ENCODE measurements around the gene SLC10A7.
A peak's percentile ranks its signal among the peaks of the same experiment; 100 is the strongest.

SLC10A7 gene

GRCh38 chr4:146263793-146264192 is 257.9 kb downstream of the SLC10A7 start:
- DNase-seq (ENCODE audit: low read depth in 1 of 2, low spot score in 1 of 2), result no peak

GRCh38 chr4:146261041-146261440 is 260.7 kb downstream of the SLC10A7 start:
- DNase-seq (ENCODE audit: low read depth in 1 of 2, low spot score in 1 of 2), result no peak

- no peak for DNase-seq (ENCODE audit: low read depth in 1 of 2, low spot score in 1 of 2)
Measured at GRCh38 chr4:146260521-146260920, 261.2 kb downstream of the SLC10A7 start.

GRCh38 chr4:146257511-146257910 is 264.2 kb downstream of the SLC10A7 start:
- no peak for DNase-seq (ENCODE audit: low read depth in 1 of 2, low spot score in 1 of 2)

- DNase-seq (ENCODE audit: low read depth in 1 of 2, low spot score in 1 of 2), result no peak
Measured at GRCh38 chr4:146256328-146256727, 265.4 kb downstream of the SLC10A7 start.

- no peak for DNase-seq (ENCODE audit: low read depth in 1 of 2, low spot score in 1 of 2)
Measured at GRCh38 chr4:146255874-146256273, 265.9 kb downstream of the SLC10A7 start.

- DNase-seq (ENCODE audit: low read depth in 1 of 2, low spot score in 1 of 2), result no peak
Measured at GRCh38 chr4:146255463-146255862, 266.3 kb downstream of the SLC10A7 start.

- no peak for DNase-seq (ENCODE audit: low read depth in 1 of 2, low spot score in 1 of 2)
Measured at GRCh38 chr4:146252969-146253611, 268.6 kb downstream of the SLC10A7 start.

GRCh38 chr4:146247356-146247755 is 274.4 kb downstream of the SLC10A7 start:
- no peak for DNase-seq (ENCODE audit: low read depth in 1 of 2, low spot score in 1 of 2)

GRCh38 chr4:146246381-146246780 is 275.4 kb downstream of the SLC10A7 start:
- DNase-seq (ENCODE audit: low read depth in 1 of 2, low spot score in 1 of 2), result no peak

- no peak for DNase-seq (ENCODE audit: low read depth in 1 of 2, low spot score in 1 of 2)
Measured at GRCh38 chr4:146245850-146246249, 275.9 kb downstream of the SLC10A7 start.

- DNase-seq (ENCODE audit: low read depth in 1 of 2, low spot score in 1 of 2), result no peak
Measured at GRCh38 chr4:146245246-146245645, 276.5 kb downstream of the SLC10A7 start.

GRCh38 chr4:146244496-146244895 is 277.2 kb downstream of the SLC10A7 start:
- no peak for DNase-seq (ENCODE audit: low read depth in 1 of 2, low spot score in 1 of 2)

- no peak for DNase-seq (ENCODE audit: low read depth in 1 of 2, low spot score in 1 of 2)
Measured at GRCh38 chr4:146243883-146244277, 277.9 kb downstream of the SLC10A7 start.

GRCh38 chr4:146243141-146243882 is 278.4 kb downstream of the SLC10A7 start:
- peak; percentile 17 to 43 for DNase-seq (ENCODE audit: low read depth in 1 of 2, low spot score in 1 of 2)

GRCh38 chr4:146238107-146238506 is 283.6 kb downstream of the SLC10A7 start:
- no peak for DNase-seq (ENCODE audit: low read depth in 1 of 2, low spot score in 1 of 2)

GRCh38 chr4:146237092-146237491 is 284.6 kb downstream of the SLC10A7 start:
- no peak for DNase-seq (ENCODE audit: low read depth in 1 of 2, low spot score in 1 of 2)

- no peak for DNase-seq (ENCODE audit: low read depth in 1 of 2, low spot score in 1 of 2)
Measured at GRCh38 chr4:146236216-146236615, 285.5 kb downstream of the SLC10A7 start.

- no peak for DNase-seq (ENCODE audit: low read depth in 1 of 2, low spot score in 1 of 2)
Measured at GRCh38 chr4:146235654-146236177, 286.0 kb downstream of the SLC10A7 start.

GRCh38 chr4:146232131-146232722 is 289.5 kb downstream of the SLC10A7 start:
- no peak for DNase-seq (ENCODE audit: low read depth in 1 of 2, low spot score in 1 of 2)

GRCh38 chr4:146229406-146229805 is 292.3 kb downstream of the SLC10A7 start:
- DNase-seq (ENCODE audit: low read depth in 1 of 2, low spot score in 1 of 2), result no peak

GRCh38 chr4:146224326-146224966 is 297.3 kb downstream of the SLC10A7 start:
- DNase-seq (ENCODE audit: low read depth in 1 of 2, low spot score in 1 of 2), result no peak
